ENCODE data around the gene KCTD5.

- TF ChIP-seq CTCF (IDR thresholded peaks at IDR 0.05) (no peak), POLR2A (IDR thresholded peaks at IDR 0.05) (no peak)
Measured at GRCh38 chr16:2744711-2745110, 62.4 kb downstream of the KCTD5 start.
